Measurements from ENCODE around the gene CTIF.

The CTIF gene

GRCh38 chr18:48904091-48904490 is 365.3 kb downstream of the CTIF start:
- Histone ChIP-seq H3K4me1 (ENCODE audit: control insufficient read depth in 1 of 2, insufficient read depth in 1 of 2, low read depth in 1 of 2, low read length in 1 of 2) (peaks cover 9 to 10% of the 10 kb centered on the region in 2 experiments), H3K4me3 (ENCODE audit: low read depth in 1 of 2, low read length in 1 of 2) (no peak overlapping the region), H3K36me3 (no peaks in the 10 kb centered on the region), H3K27me3 (no peaks in the 10 kb centered on the region), H3K27ac (no peak overlapping the region), H3K9me3 (no peaks in the 10 kb centered on the region)
- TF ChIP-seq CTCF (IDR thresholded peaks at IDR 0.05), result no peak

GRCh38 chr18:48904847-48905394 is 366.1 kb downstream of the CTIF start:
- Histone ChIP-seq H3K4me3 (ENCODE audit: low read depth in 1 of 2, low read length in 1 of 2) (no peak overlapping the region), H3K9me3 (no peaks in the 10 kb centered on the region), H3K27me3 (no peaks in the 10 kb centered on the region), H3K27ac (no peak overlapping the region), H3K36me3 (no peaks in the 10 kb centered on the region), H3K4me1 (ENCODE audit: control insufficient read depth in 1 of 2, insufficient read depth in 1 of 2, low read depth in 1 of 2, low read length in 1 of 2) (peaks cover 9 to 10% of the 10 kb centered on the region in 2 experiments)
- no peak for TF ChIP-seq CTCF (IDR thresholded peaks at IDR 0.05)

- Histone ChIP-seq H3K4me3 (ENCODE audit: low read depth in 1 of 2, low read length in 1 of 2) (no peak overlapping the region), H3K27me3 (no peaks in the 10 kb centered on the region), H3K36me3 (no peaks in the 10 kb centered on the region), H3K27ac (no peak overlapping the region), H3K4me1 (ENCODE audit: control insufficient read depth in 1 of 2, insufficient read depth in 1 of 2, low read depth in 1 of 2, low read length in 1 of 2) (peaks cover 9 to 10% of the 10 kb centered on the region in 2 experiments), H3K9me3 (no peaks in the 10 kb centered on the region)
- no peak for TF ChIP-seq CTCF (IDR thresholded peaks at IDR 0.05)
Measured at GRCh38 chr18:48905513-48905912, 366.7 kb downstream of the CTIF start.

- no peaks in the 10 kb centered on the region for H3K4me1 ChIP-seq (ENCODE audit: control insufficient read depth in 1 of 2, insufficient read depth in 1 of 2, low read depth in 1 of 2, low read length in 1 of 2)
- no peak for TF ChIP-seq CTCF (IDR thresholded peaks at IDR 0.05)
Measured at GRCh38 chr18:48908916-48909315, 370.1 kb downstream of the CTIF start.

GRCh38 chr18:48909721-48910120 is 370.9 kb downstream of the CTIF start:
- Histone ChIP-seq H3K27ac (no peak overlapping the region), H3K36me3 (no peaks in the 10 kb centered on the region), H3K9me3 (no peaks in the 10 kb centered on the region), H3K4me1 (ENCODE audit: control insufficient read depth in 1 of 2, insufficient read depth in 1 of 2, low read depth in 1 of 2, low read length in 1 of 2) (no peaks in the 10 kb centered on the region), H3K4me3 (ENCODE audit: low read depth in 1 of 2, low read length in 1 of 2) (no peak overlapping the region), H3K27me3 (no peaks in the 10 kb centered on the region)
- TF ChIP-seq CTCF (IDR thresholded peaks at IDR 0.05), result no peak

More at GRCh38 chr18:48908916-48909315, 370.1 kb downstream of the CTIF start:
- H3K4me3 ChIP-seq (ENCODE audit: low read depth in 1 of 2, low read length in 1 of 2), result no peak overlapping the region
- H3K36me3 ChIP-seq, result no peaks in the 10 kb centered on the region
- H3K27me3 ChIP-seq, result no peaks in the 10 kb centered on the region
- no peak overlapping the region for H3K27ac ChIP-seq
- H3K9me3 ChIP-seq, result no peaks in the 10 kb centered on the region
